SH-SY5Y (cell line): ENCODE measurements around the gene ACTR3.

Experiments
- GATA2 ChIP-seq: IDR thresholded peaks from 2 replicates; pipeline ENCODE4 v1.6.1; 2011; ENCODE audit warnings: mild to moderate bottlenecking, low read depth, low read length
- GATA3 ChIP-seq: IDR thresholded peaks from 2 replicates; pipeline ENCODE4 v1.6.1; 2011; ENCODE audit warnings: low read depth, mild to moderate bottlenecking, low read length, moderate library complexity

DNA sequence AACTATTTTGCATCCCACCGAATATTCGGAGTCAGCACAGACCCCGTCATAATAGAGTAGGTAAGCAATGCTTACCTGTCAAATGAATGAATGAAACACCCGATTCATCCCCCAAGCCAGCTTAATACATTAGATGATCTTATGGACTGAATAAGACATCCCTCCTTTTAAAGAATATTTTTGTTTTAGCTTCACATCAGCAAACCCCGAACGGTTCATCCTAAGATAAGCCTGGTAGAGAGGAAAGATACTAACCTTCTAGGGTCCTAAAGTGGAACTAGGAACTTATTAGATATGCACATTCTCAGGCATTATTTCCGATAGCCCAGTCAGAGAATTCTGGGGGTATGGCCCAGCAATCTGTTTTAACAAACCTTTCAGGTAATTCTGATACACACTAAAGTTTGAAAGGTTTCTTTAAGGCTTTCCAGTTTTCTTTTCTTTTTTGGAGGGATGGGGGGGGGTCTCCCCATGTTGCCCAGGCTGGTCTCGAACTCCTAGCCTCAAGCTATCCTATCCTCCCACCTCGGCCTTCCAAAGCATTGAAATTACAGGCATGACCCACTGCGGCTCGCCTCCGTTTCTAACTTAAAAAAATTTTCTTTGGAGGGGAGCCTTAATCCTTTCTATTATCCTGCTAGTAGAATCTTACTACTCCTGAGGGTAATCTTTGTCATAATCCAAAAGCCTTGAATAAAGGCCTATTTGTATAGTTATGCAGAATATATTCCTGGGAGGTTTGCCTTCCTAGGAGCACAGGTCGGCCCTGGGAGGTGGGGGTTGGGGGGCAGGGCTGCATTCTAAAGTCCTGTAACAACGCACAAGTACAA is 1.0 kb upstream of the ACTR3 start:
- TF ChIP-seq GATA3 (no peak), GATA2 (no peak)
